ENCODE results near the gene CADM2.

Gene CADM2

DNA sequence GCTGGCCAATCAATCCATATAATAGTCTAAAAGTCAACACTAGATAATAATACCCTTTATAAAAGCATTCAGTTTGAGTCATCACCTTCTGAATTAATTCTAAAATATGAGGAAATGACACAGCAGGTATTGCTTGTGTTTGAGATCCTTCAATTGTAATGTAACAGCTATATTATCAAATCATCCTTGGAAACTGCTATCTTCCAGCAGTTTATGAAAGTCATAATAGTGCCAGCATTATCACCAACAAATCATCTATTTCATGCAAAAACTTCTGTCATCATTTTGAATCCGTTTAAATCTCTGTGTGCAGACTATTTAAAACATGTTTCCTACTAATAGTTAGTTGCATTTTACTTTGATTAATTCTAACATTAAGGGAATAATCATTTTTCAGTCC, 468.7 kb downstream of the CADM2 start:
- no peak for TF ChIP-seq ZFX (IDR thresholded peaks at IDR 0.05)
- TF ChIP-seq, protein P1, sequence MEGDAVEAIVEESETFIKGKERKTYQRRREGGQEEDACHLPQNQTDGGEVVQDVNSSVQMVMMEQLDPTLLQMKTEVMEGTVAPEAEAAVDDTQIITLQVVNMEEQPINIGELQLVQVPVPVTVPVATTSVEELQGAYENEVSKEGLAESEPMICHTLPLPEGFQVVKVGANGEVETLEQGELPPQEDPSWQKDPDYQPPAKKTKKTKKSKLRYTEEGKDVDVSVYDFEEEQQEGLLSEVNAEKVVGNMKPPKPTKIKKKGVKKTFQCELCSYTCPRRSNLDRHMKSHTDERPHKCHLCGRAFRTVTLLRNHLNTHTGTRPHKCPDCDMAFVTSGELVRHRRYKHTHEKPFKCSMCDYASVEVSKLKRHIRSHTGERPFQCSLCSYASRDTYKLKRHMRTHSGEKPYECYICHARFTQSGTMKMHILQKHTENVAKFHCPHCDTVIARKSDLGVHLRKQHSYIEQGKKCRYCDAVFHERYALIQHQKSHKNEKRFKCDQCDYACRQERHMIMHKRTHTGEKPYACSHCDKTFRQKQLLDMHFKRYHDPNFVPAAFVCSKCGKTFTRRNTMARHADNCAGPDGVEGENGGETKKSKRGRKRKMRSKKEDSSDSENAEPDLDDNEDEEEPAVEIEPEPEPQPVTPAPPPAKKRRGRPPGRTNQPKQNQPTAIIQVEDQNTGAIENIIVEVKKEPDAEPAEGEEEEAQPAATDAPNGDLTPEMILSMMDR (conservative IDR thresholded peaks at IDR 0.05): no peak
- H3K27ac ChIP-seq: no peak overlapping the region

DNA sequence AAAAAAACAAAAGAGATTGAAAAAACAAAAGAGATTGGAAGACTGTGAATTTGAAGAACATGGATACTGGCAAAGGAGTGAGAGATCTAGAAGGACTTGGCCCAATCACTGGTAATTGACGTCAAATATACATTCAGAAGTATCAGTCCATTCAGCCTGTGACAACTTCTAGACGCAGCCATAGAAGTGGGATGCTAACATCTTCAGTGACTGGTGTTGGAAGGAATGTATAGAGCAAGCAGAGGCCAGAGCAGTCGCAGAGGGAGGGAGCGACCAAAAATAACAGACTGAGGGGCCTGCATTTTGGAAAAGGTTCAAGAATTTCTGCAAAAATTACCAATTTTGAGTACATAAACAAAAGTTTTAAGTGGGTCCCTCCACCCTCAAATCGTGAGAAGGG, 473.3 kb downstream of the CADM2 start:
- H3K27ac ChIP-seq: no peak overlapping the region
- no peak for TF ChIP-seq ZFX (IDR thresholded peaks at IDR 0.05)
- TF ChIP-seq, protein P1 (conservative IDR thresholded peaks at IDR 0.05): no peak

DNA sequence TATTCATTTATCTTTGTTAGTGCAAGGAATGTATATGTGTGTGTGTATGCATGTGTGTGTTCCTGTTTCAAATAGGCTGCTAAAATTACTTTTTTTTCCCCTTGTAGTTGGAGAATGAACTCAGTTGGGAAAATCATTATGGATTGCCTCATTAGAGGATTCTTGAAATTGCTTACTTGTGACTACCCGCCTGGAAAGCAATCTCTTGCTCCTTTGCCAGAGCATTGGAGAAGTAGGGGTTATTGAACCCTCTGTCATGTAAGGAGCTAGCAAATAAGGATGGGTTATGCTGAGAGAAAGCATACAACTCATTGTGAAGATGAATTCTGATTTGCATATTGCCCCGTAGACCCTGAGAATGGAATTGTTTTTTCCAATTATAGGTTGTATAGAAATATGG, 474.5 kb downstream of the CADM2 start:
- H3K27ac ChIP-seq: no peak overlapping the region
- TF ChIP-seq, protein P1 (conservative IDR thresholded peaks at IDR 0.05): no peak
- no peak for TF ChIP-seq ZFX (IDR thresholded peaks at IDR 0.05)

DNA sequence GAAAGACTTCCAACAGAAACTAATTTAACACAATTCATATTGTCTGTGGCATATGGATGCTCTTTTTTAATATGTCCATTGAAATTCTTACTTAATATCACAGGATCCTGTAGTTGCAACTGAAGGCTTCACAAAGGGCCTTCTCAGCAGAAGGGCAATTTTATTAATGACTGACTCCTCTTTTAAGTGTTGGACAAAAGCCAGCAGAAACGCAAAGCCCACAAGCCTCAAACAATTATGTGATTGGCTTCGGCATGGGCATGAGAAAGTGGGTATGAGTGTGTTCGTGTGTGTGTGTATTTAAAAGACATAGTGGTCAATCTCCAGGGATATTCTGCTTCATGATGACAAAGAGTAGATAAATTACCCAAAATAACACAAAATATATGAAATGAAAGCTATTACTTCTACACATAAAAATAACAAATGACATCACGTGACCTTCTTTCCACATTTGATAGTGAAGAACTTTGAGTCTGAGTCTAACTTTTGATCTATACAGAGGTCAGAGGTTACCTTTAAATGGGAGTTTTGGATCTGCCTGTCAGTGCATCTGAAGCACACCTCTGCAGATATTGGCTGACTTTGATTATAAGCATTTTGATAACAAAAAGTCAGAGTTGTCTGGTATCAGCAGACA, 496.9 kb downstream of the CADM2 start:
- TF ChIP-seq, protein P1 (conservative IDR thresholded peaks at IDR 0.05): no peak
- TF ChIP-seq ZFX (IDR thresholded peaks at IDR 0.05): no peak
- H3K27ac ChIP-seq: no peak overlapping the region

DNA sequence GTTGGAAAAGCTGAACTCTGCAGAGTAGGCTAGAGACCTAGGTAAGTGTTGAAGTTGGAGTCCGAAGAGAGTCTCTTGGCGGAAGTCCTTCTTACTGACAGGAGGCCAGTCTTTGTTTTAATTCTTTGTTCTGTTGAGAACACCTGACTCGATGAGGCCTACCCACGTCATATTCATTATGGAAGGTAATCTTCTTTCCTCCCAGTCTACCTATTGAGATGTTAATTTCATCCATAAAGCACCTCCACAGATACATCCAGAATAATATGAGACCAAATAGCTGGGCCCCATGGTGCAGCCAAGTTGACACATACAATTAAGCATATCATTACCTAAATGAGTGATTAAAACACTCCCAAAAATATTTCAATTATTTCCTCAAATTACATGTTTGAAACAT, 515.5 kb downstream of the CADM2 start:
- no peak for TF ChIP-seq ZFX (IDR thresholded peaks at IDR 0.05)
- TF ChIP-seq, protein P1 (conservative IDR thresholded peaks at IDR 0.05): no peak
- no peak overlapping the region for H3K27ac ChIP-seq

DNA sequence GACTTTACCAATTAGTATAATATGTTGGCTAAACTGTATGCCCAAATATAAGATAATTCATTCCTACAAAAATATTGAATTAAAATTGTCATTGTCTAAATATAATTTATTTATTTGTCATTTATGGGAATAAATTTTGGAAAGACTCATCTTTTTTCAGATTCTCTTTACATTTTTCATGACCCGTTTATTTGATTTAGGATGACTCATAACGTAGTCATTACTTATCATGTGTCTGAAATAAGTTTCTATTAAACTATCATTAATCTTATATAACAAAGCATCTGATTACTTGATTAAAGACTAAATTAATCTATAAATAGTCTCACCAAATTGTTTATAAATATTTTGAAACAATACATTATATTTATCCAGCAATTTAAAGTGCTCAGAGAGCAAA, 516.6 kb downstream of the CADM2 start:
- no peak for TF ChIP-seq ZFX (IDR thresholded peaks at IDR 0.05)
- no peak overlapping the region for H3K27ac ChIP-seq

DNA sequence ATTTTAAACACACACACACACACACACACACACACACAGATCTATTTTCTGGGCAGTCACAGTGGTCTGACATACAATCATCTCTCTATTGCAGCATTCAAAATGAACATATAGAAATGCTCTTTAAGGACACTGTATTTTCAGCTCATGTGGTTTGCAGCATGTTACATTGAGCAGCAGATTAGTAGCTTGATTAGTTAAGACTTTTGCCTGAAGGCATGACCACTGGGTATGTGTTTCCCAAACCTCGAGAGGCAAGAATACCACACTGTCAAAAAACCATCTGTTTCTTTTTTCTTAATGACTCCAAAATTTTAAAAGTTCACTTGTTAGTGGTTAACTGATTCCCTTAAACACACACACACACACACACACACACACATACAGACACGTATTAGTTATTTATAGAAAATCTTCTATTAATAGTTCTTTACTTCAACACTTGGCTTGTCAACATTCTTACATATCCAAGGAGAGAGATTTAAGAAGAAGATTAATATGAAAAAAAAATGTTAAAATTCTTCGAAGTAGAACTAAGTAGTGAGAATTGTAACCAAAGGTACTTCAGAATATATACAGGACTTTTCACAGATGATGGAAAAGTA, 518.2 kb downstream of the CADM2 start:
- no peak overlapping the region for H3K27ac ChIP-seq
- no peak for TF ChIP-seq ZFX (IDR thresholded peaks at IDR 0.05)
- TF ChIP-seq, protein P1 (conservative IDR thresholded peaks at IDR 0.05): no peak
